Liver (tissue), 2 donors: ENCODE data around the gene DCX.

Experiments
- TF ChIP-seq, protein P1 (sequence below): fragments of 150-350 bp; IDR thresholded peaks from 2 replicates; pipeline ENCODE4 v1.5.1; 2017; ENCODE audit warnings: improper control_type of control experiment, low read depth, low read length; ENCODE audit not compliant: missing input control
- TF ChIP-seq, protein P2 (sequence below): IDR thresholded peaks from 2 replicates; pipeline ENCODE4 v1.6.1; 2016; ENCODE audit warnings: antibody characterized with exemption
- donor health status: healthy.

DNA sequence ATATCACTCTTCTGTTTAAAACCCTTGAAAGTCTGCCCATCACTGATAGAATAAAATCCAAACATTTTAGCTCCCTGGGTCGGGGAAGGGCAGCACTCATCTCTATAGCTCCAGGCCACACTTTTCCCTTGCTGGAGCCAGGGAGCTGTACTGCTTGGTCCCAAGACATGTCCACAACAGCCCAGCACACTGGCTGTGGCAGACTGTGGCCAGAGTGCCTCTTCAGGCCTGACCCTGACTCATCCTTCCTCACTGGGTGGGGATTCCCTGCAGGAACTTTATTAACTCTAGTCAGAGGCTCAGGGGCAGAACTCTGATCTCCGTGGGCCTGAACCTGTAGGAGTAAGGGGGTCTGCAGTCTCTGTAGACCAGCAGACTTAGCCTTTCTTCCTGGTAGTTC lies 71.9 kb downstream of the DCX start:
- TF ChIP-seq, protein P1, sequence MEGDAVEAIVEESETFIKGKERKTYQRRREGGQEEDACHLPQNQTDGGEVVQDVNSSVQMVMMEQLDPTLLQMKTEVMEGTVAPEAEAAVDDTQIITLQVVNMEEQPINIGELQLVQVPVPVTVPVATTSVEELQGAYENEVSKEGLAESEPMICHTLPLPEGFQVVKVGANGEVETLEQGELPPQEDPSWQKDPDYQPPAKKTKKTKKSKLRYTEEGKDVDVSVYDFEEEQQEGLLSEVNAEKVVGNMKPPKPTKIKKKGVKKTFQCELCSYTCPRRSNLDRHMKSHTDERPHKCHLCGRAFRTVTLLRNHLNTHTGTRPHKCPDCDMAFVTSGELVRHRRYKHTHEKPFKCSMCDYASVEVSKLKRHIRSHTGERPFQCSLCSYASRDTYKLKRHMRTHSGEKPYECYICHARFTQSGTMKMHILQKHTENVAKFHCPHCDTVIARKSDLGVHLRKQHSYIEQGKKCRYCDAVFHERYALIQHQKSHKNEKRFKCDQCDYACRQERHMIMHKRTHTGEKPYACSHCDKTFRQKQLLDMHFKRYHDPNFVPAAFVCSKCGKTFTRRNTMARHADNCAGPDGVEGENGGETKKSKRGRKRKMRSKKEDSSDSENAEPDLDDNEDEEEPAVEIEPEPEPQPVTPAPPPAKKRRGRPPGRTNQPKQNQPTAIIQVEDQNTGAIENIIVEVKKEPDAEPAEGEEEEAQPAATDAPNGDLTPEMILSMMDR, result no peak
- TF ChIP-seq, protein P2, sequence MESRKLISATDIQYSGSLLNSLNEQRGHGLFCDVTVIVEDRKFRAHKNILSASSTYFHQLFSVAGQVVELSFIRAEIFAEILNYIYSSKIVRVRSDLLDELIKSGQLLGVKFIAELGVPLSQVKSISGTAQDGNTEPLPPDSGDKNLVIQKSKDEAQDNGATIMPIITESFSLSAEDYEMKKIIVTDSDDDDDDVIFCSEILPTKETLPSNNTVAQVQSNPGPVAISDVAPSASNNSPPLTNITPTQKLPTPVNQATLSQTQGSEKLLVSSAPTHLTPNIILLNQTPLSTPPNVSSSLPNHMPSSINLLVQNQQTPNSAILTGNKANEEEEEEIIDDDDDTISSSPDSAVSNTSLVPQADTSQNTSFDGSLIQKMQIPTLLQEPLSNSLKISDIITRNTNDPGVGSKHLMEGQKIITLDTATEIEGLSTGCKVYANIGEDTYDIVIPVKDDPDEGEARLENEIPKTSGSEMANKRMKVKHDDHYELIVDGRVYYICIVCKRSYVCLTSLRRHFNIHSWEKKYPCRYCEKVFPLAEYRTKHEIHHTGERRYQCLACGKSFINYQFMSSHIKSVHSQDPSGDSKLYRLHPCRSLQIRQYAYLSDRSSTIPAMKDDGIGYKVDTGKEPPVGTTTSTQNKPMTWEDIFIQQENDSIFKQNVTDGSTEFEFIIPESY, result no peak
